ENCODE results near the gene LMAN1L.

DNA sequence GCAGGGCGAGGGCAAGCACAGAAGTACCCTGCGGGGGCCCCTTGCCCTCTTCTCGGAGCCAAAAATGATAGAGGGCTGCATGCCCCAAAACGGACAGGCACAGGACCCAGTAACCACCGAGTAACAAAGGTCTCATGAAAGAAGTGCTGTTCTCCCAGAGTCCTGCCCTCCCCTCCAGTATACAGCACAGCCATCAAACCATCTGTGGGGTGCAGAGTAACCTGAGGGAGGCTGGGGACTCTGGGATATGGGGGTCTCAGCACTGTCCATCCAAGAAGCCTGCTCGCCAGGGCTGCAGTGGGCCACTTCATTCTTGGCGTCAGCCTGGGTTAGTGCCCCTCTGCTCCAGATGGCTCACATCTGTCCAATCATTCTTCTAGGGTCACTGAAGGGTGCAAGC, 24.2 kb downstream of the LMAN1L start:
- TF ChIP-seq, protein P1, sequence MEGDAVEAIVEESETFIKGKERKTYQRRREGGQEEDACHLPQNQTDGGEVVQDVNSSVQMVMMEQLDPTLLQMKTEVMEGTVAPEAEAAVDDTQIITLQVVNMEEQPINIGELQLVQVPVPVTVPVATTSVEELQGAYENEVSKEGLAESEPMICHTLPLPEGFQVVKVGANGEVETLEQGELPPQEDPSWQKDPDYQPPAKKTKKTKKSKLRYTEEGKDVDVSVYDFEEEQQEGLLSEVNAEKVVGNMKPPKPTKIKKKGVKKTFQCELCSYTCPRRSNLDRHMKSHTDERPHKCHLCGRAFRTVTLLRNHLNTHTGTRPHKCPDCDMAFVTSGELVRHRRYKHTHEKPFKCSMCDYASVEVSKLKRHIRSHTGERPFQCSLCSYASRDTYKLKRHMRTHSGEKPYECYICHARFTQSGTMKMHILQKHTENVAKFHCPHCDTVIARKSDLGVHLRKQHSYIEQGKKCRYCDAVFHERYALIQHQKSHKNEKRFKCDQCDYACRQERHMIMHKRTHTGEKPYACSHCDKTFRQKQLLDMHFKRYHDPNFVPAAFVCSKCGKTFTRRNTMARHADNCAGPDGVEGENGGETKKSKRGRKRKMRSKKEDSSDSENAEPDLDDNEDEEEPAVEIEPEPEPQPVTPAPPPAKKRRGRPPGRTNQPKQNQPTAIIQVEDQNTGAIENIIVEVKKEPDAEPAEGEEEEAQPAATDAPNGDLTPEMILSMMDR (IDR thresholded peaks at IDR 0.05), result no peak
- TF ChIP-seq POLR2A (IDR thresholded peaks at IDR 0.05), result no peak
- no peak for TF ChIP-seq POLR2AphosphoS5 (IDR thresholded peaks at IDR 0.05; ENCODE audit: insufficient read depth in 1 of 2, low read depth in 1 of 2)

All from vagina (tissue), 2 donors.